ENCODE results near the gene KRT32.
"Not testable (repeated sequence)": the region's sequence is repeated elsewhere in the genome, so short reads cannot be mapped to it uniquely, and the experiment has no call there.

KRT32 gene

DNA sequence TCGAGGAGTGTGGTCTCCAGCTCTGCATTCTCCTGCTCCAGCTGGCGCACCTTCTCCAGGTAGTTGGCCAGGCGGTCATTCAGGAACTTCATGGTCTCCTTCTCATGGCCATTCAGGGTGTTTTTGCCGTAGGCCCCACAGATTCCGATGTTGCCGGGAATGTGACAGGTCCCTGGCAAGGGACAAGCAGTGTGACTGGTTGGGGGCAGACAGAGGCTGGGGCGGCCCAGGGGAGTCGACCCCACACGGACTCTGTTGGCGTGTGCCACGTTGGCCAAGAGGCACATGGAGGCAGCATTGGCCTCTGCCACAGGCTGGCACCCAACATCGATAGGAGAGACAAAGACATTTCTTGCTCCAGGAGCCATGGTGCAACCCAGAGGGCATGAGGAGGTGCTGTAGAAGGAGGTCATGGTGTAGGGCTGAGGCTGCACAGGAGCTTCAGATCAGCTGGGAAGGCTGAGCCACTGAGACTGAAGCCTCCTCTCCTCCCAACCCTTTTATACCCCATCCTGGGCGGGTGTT is 43.0 kb downstream of the KRT32 start, which contains the start of gene KRT37:
KRT37 (minus strand) TSS at position 475 of the 525 bp plus-strand sequence; CDS start at position 413, 62 bp downstream.
- no peak for DNase-seq

GRCh38 chr17:41422586-41422985 is 44.6 kb downstream of the KRT32 start:
- DNase-seq: not testable (repeated sequence)

- no peak for DNase-seq
These were observed 45.6 kb downstream of the KRT32 start for GRCh38 chr17:41421617-41422016.

DNA sequence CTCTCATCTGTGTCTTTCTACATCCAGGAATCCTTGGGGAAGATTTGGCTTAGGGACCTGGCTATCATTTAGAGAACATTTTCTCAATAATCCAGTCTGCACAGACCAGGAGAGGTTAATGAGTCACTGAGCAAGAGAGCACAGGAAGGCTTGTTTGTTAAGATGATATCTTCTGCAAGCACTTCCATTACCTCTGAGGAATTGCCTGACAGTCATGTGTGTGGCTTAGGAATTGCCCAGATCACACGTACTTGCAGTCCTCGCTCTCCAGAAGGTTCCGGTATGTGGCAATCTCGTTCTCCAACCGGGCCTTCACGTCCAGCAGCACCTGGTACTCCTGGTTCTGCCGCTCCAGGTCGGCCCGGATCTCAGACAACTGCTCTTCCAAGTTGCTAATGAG is 46.1 kb downstream of the KRT32 start:
- no peak for DNase-seq

GRCh38 chr17:41420134-41420533 is 47.1 kb downstream of the KRT32 start:
- no peak for DNase-seq

- peak; percentile 67 for DNase-seq
These were observed 47.5 kb downstream of the KRT32 start for GRCh38 chr17:41419716-41420115.

DNA sequence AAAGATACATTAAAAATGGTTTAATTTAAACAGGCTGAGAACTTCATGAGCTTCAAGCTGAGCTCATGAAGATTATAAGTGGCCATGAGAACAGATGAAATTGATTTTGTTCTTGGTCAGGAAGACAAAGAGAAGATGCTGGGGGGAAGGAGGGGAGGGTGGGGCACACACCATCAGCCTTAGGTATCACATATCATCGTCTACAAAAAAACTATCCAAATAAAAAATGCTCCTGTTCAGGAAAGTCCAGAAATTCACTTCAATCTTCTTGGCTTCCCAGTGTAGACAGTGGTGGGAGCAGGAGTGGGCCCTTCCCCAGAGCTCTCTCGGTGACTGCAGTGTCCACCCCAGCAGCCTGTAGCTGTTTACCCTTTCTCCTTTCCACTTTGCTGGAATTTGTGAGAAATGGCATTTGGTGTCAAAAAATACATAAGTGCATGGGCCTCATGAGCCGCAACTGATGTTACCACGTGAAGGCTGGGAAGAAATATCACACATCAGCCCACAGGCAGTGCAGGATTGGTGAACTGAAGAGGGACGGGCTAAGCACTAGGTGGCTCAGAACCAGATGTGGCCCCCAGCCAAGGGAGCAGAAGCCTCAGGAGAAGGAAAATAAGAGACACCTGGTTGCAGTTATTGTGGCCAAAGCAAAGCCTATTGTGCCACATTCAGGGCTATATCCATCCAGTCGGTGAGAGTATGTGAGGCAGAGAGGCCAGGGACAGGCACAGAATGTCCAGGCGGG is 48.9 kb downstream of the KRT32 start:
- no peak for DNase-seq

- no peak for DNase-seq
These were observed 49.6 kb downstream of the KRT32 start for GRCh38 chr17:41417576-41418015.

- DNase-seq: no peak
These were observed 50.1 kb downstream of the KRT32 start for GRCh38 chr17:41417127-41417526.

DNA sequence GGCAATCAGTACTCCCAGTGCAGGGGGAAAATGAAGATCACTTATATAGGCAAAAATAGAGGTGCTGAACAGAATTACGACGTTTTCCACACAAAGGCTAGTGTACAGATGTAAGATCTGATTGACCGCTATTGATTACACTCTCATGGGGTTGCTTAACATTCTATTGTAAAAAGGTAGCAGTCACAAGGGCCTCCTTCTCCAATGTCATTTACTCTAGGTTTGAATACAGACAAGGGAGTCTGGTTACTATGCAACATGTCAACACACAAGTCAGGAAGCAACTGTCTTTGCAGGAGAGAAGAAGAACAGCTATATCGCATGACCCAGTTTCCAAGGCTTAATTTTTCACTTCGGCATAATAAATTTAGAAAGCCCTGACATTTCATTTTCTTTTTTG is 50.7 kb downstream of the KRT32 start:
- no peak for DNase-seq

DNA sequence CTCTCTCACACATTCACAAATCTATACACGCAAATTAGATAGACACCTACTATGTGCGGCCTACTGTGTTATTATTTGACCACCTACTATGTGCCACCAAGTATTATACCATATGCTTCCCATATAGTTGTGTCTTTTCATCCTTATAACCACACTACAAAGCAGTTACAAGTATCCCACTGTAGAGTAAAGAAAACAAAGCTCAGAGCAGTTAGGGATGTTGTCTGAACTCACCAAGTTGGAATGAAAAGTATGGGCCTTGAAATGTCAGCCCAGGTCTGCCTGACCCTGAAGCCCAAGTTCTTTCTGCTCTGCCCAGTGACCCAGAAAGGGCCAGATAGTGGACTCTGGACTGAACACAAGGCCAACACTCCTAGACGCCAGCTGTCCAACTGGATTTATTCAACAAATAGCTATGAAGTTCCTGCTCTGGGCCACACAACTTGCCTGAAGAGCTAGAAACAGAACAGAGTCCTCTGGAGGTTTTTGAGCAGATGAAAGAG is 51.3 kb downstream of the KRT32 start:
- no peak for DNase-seq

- no peak for DNase-seq
These were observed 51.8 kb downstream of the KRT32 start for GRCh38 chr17:41415411-41415810.

- DNase-seq: no peak
These were observed 53.2 kb downstream of the KRT32 start for GRCh38 chr17:41413982-41414381.

DNA sequence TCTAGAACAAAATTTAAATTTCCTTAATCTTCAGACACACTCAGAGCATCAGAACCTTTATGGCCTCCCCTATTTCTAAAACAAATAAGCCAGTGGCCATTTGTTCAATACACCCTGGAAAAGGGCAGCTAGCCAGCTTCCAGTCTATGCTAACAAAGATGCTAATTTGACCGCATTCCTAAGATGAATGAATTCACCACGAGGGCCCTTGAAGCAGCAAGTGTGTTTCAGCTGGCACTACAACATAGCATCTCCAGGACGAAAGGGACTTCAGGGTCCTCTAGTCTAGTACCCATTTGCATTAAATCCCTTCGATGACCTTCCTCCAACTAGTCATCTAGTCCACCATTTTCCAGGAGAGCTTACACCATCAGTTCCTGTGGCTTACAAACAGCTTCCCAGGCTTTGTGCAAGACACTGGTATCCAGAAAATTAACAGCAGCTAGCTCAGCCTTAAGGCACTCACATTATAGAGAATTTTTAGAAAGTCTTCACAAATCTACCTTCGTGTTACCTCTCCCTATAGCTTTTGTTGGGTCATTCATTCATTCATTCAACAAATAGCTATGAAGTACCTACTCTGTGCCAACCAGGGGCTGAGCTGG is 53.7 kb downstream of the KRT32 start:
- peak; percentile 97 for DNase-seq

DNA sequence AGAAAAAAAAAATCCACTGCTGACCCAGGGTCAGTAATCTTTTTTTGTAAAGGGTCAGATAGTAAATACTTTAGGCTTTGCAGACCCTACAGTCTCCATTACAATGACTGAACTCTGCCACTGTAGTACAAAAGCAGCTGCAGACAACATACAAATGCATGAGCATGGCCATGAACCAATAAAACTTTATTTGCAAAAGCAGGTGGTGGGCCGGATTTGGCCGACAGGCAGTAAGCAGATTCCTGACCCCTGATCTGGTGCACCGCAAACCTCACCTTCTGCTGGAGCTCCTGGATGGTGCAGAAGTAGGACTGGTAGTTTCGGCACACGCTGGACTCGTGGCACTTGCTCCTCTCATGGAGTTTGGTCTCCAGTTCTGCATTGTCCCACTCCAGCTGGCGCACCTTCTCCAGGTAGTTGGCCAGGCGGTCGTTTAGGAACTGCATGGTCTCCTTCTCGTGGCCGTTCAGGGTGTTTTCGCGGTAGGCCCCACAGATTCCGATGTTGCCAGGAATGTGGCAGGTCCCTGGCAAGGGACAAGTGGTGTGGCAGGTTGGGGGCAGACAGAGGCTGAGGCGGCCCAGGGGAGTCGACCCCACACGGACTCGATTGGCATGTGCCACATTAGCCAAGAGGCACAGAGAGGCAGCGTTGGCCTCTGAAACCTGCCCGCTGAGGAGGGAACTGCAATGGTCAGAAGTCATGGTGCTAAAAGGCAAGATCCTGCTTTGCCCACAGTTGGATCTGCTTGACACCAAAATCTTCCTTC is 55.9 kb downstream of the KRT32 start:
- no peak for DNase-seq
